Fibroblast of villous mesenchyme (primary cell): ENCODE measurements around the gene SMIM24. TPM values are rescaled to one million over a fixed set of nuclear protein-coding genes. Genes with fewer than 3 reads are reported as not detected.

Experiments
- DNase-seq: peaks from one replicate; pipeline ENCODE4 v3.0.0-alpha.2; 2010; ENCODE audit warnings: low read depth
- H3K4me3 ChIP-seq: 2 replicates; pipeline ENCODE4 v1.5.1; 2011; ENCODE audit warnings: low read depth, mild to moderate bottlenecking, low read length
- total RNA-seq: library from RNA; depleted of rRNA; stranded (reverse); fragments of >200 nt; gene quantifications from 2 replicates; pipeline ENCODE4 v1.2.3, GENCODE V29; 2012
- TF ChIP-seq, protein P1 (sequence below): IDR thresholded peaks from 2 replicates; pipeline ENCODE4 v1.5.1; 2012; ENCODE audit warnings: low read depth, mild to moderate bottlenecking, low read length; ENCODE audit not compliant: insufficient read depth

SMIM24 gene
- total RNA-seq, 1 donor: not detected

DNA sequence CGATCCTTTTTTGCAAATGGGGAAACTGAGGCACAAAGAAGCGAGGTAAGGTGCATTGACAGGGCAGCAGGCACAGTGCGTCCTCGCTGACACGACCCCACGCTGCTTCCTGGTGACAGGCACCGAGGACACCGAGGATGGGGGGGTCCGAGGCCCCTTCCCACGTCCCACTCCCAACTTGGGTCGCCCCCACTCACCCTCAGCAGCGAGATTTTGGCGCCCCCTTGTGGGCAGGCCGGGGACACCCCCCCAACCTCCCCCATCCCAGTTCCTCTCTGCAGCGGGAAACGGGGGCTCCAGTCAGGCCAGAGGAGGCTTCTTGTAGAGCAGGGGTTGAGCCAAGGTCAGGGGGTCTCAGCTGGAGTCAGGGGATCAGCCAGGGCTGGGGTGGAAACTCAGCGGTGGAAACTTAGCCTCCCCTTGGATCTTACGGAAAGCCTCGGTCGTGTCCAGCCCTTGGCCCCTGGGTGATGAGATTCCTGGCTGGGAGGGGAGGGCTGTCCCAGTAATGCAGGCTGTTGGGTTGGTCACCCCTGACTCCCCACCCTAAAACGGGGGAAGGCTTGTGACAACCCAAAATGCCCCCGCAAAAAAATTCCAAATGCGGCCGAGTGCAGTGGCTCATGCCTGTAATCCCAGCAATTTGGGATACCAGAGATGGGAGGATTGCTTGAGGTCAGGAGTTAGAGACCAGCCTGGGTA lies 8.2 kb downstream of the SMIM24 start:
- no peak overlapping the region for H3K4me3 ChIP-seq
- TF ChIP-seq, protein P1, sequence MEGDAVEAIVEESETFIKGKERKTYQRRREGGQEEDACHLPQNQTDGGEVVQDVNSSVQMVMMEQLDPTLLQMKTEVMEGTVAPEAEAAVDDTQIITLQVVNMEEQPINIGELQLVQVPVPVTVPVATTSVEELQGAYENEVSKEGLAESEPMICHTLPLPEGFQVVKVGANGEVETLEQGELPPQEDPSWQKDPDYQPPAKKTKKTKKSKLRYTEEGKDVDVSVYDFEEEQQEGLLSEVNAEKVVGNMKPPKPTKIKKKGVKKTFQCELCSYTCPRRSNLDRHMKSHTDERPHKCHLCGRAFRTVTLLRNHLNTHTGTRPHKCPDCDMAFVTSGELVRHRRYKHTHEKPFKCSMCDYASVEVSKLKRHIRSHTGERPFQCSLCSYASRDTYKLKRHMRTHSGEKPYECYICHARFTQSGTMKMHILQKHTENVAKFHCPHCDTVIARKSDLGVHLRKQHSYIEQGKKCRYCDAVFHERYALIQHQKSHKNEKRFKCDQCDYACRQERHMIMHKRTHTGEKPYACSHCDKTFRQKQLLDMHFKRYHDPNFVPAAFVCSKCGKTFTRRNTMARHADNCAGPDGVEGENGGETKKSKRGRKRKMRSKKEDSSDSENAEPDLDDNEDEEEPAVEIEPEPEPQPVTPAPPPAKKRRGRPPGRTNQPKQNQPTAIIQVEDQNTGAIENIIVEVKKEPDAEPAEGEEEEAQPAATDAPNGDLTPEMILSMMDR: peak; percentile 87
- DNase-seq: peak; percentile 20

DNA sequence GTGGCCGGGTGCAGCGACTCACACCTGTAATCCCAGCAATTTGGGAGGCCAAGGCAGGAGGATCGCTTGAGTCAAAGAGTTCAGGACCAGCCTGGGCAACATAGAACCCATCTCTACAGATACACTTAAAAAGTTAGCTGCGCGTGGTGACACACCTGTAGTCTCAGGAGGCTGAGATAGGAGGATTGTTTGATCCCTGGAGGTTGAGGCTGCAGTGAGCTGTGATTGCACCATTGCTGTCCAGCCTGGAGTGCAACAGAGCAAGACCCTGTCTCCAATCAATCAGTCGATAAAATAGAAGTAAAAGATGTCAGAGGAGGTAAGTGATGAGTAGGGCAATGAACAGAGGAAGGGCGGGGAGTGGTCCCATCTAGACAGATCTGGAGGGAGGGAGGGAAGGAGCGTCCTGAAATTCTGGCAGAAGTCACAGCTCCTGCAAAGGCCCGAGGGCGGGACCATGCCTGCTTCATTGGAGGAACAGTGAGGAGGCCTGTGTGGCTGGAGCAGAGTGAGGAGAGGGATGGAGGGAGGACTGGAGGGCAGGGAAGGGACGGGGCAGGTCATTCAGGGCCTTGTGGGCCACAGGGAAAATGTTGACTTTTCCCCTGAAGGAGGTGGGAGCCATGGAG lies 9.7 kb downstream of the SMIM24 start:
- no peak overlapping the region for H3K4me3 ChIP-seq
- no peak for DNase-seq
- TF ChIP-seq, protein P1: no peak

DNA sequence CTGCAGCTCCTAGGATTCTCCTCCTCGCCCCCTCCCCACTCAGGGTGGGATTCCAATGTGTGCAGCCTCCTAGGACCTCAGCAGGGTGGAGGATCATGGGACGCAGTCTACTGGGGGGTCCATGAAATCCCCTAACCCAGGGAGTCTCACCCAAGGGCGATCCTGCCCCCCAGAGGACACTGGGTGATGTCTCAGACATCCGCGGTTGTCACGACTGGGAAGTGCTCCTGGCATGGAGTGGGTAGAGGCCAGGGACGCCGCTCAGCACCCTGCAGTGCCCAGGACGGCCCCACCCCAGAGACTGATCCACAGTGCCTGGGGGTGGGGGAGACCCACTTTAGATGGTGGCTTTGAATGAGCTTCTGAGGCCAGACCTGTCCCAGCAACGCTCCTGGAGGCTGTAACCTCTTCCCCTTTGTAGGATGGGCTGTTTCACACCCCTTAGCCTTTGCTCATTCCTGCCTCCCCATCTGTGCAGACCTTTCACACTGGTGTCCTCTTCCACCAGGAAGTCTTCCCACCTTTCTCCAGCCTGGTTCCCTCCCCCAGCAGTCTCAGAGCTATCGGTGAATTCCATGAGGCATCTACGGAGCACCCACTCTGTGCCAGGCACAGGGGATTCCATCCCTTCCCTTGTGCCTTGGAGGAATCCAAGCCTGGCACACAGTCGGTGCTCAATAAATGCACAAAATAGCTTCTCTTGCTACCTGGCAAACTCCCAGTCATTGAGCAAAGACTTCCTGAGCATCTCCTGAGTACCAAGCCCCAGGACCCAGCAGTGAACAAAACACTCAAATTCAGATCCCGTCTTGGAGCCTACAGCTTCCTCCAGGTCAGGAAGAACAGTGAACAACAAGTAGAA lies 10.5 kb downstream of the SMIM24 start:
- no peak overlapping the region for H3K4me3 ChIP-seq
- DNase-seq: no peak
- TF ChIP-seq, protein P1: peak; percentile 21

DNA sequence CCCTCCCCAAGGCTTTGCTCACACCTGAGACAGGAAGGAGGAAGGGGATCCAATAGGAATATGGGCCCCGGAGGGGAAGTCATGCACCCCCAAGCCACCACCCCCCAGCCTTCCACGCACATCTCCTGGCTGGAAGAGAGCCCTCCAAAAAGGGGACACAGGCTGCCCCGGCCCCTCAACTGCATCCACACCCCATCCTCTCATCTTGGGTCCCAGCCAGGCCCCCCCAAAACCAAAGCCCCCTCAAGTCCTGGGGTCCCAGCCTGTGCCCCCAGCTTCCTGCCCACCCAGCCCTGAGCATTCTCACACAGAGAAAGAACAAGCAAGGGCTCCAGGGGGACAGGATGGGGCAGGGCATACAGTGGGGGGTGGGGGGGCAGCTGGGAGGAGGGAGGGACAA lies 12.1 kb downstream of the SMIM24 start:
- no peak overlapping the region for H3K4me3 ChIP-seq
- TF ChIP-seq, protein P1: no peak
- DNase-seq: no peak

DNA sequence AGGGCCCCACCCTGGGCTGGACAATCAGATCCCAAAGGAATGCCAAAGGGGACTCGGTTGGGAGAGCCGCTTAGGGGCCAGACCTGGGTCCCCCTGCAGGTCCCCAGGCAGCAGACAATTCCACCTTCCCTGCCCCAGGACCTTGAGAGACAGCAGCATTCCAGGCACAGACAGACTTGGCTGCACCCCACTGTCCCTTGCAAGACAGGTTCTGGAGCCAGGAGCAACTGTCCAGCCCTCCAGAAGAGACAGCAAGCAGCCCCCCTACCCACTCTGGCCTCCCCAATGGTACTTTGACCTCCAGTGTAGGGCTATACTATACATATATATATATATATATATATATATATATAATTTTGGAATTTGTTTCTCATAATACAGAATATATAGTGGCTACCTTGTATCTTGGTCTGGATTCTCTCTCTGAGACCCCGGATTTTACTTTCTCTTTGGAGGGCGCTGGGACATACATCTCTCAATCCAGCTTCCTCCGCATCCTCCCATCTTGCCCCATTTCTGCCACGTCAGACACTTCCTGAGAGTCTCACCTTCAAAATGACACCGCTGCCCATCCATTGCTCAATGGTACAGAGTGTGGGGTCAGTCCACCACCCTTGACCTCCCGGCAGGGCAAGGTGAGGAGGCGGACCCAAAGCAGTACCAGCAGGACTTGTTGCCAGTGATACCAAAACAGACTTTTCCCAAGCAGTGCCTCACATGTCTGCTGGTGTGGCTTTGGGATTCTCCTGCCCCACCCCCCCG lies 12.7 kb downstream of the SMIM24 start:
- no peak for DNase-seq
- TF ChIP-seq, protein P1: no peak
- H3K4me3 ChIP-seq: no peak overlapping the region

DNA sequence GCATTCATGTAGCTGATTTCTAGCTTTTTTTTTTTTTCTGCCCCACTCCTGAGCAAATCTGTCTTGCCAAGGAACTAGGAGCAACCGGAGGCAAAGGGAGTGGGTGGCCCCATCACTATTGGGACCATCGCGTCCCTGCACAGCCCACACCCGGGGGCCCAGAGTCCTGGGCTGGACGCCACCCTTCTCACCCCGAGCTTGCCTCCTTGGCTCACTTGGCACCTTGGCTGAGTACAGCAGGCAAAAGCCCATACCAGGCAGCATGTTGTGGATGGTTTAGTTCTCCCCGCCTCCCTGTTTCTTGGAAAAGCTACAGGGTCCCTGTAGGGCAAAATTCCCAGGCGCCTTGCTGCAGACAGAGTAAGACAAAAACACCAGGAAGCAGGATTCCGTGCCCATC lies 13.7 kb downstream of the SMIM24 start:
- TF ChIP-seq, protein P1: no peak
- H3K4me3 ChIP-seq: no peak overlapping the region
- no peak for DNase-seq
